Smooth muscle cell of the brain vasculature (primary cell): Measurements from ENCODE around the gene MAPKAP1.

Source experiments
- DNase-seq: peaks from one replicate; pipeline ENCODE4 v3.0.0-alpha.2; 2012; ENCODE audit warnings: low read depth, low spot score

Gene MAPKAP1

DNA sequence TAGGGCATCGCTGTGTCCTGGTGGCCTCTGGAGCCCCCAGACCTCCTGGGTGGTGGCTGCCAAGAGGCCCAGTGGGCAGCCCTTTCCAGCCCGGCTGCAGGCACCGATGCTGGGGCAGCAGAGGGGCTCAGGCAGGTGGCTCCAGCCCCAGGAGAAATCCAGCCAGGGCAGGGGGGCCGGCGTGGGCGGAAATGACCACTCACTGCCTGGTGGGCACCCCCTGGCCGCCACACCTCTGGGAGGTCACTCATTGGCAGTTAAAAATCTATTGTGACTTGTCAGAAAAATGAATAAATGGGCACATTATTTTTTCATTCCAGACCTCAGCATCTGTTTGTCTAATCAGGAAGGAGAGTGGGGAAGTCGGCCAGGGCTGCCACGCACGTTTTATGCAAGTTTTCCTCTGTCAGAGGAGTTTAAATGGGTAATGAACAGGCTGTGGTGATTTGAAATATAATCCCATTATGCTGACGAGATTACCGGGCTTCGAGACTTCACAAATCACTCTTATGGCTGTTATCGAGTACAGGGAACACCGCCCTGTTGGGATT is 273.5 kb downstream of the MAPKAP1 start:
- no peak for DNase-seq

DNA sequence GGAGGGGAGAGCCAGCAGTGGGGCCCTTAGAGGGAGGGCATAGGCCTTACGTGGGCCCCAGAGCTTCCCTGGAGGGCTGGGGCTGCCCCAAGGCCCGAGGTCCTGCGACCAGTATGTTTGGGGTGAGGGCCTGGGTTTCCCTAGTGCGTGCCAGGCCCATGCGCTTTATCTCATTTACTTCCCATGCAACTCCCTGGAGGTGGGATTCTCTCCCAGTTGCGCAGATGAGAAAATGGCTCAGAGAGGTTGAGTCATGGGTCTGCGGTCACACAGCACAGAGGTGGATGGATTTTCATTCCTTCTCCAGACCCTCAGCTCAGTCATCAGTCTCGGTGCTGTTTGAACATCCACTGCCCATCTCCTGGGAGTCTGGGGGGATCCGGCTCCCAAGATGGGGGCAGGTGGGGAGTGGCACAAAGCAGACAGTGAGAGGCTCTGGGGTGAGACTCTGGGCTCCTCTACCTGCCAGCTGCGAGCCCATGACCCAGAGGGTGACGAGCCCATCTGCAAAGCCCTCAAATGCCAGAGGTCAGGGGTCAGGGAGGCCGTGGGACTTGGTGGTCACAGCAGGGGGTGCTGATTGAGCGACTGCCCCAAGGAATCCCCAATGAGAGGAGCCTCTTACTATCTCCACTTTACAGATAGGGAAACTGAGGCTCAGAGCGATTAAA is 274.2 kb downstream of the MAPKAP1 start:
- no peak for DNase-seq

GRCh38 chr9:125431741-125432271 is 275.2 kb downstream of the MAPKAP1 start:
- DNase-seq, result no peak

GRCh38 chr9:125431012-125431305 is 276.0 kb downstream of the MAPKAP1 start:
- DNase-seq, result no peak

DNA sequence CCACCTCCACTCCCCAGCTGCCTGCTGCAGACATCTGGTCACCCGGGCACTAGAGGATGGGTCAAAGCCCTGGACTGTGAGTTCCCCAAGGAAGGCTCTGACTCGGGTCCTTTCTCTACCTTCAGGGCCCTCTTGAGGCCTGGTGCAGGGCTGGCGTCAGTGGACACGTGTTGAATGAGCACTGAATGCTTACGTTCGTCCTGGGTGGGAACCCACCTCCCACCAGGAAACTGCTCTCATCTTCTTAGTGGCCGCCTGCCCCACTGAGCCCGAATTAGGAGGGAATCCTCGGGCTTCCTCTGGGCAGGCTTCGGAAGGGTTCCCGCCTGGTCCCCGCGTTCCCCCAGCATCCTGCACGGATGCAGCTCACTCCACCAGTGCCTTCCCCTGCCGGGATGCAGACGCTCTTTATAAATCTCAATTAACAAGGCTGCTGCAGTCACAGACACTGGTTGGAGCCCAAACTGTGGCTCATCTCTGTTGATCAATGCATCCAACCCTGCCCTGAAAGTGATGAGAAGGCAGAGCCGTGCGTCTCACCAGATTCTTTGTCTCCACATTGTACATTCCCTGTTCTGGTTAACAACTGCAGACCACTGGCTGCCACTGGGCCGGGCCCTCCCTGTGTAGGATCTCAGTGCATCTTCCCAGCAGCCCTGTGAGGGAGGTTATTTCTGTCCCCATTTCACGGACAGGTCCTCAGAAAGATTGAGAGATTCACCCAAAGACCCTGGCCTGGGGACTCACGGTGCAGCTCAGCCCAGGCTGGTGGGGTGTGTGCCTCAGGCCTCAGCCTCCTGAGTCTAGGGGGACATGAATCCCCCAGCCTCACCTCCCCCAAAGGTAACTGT is 276.6 kb downstream of the MAPKAP1 start:
- DNase-seq, result no peak

DNA sequence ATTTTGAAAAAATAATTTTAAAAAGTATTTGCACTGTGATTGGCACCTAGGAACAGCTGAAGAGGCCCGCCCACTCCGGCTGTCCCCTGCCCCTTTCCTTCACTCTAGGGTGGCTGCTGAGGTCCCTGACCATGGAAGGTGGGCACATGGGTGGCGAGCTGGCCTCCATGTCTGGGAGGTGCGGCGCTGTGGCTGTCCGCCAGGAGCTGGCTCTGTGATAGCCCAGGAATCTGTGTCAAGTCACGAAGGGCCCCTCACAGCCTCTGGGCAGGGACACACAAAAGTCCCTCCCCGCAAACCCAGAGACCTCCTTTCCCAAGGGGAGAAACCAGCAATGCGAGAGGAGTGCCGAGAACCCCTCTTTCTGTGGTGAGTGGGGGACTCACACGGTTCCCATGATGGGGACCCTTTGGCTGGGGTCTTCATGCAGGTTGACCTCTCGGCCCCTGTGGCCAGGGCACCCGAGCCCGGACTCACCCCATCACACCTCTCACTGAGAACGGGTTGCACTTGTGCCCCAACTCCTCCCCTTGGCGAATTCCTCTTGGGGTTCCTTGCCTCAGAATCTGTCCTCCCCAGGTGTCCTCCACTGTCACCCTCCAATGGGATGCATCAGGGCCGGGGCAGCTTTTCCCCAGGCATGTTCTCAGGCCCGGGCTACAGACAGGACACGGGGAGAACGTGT is 277.4 kb downstream of the MAPKAP1 start:
- DNase-seq, result no peak

DNA sequence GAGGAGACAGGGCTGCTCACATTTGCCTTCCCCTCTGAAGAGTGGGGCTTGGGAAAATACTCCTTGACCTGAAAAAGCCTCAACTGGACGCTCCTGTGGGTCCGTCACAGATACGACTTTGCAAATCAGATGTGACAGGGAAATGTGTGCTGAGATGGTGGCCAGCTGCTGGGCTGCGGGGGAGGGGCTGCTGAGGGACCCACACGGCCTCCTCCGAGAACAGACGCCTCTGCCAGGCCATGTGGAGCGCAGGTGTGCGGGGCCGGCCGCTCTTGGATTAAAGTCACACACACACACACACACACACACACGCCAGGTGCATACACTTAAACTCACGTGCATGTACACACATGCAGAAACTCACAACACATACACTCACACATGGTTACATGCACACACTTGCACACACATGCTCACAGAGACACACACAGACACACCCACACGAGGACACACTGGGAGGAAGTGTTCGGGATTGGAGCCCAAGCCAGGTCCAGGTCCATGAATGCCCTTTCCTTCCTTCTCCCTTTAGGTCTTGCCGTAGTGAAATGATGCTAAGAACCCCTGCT is 278.0 kb downstream of the MAPKAP1 start:
- DNase-seq, result no peak

DNA sequence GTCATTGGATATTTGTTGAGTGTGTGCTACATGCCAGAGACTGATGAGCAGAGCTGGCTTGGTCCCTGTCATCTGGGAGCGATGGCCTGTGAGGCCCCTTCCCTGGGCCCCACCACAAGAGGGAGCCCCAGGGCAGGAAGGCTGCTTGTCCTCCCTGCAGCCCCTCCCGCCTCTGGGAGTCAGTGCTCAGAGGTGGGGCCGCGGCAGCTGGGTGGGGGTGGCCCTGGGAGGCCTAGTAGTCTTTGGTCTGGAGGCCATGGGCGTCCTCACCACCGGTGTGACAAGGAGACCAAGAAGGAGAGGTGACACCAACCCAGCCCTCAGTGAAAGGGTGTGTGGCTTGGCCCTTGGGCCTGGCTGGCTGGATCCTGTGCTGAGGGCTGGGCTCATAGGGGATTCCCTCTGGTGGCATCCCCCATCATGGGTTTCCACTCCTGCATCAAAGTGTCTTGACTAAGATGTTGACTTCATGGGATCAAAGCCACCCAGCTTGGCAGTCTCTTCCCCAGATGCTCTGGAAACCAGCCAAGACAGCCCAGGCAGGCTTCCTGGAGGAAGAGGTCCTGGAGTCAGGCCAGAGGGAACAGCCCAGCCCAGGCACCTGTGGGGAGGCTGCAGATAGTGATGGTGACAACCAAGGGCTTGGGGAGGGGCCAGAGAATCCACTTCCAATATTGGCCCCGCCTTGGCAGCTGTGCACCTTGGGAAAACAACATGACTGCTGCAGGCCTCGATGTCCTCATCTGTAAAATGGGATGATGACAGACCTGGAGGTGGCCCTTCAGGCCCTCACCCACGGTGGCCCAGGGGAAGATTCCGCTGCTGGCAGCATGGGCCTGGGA is 278.7 kb downstream of the MAPKAP1 start:
- no peak for DNase-seq

DNA sequence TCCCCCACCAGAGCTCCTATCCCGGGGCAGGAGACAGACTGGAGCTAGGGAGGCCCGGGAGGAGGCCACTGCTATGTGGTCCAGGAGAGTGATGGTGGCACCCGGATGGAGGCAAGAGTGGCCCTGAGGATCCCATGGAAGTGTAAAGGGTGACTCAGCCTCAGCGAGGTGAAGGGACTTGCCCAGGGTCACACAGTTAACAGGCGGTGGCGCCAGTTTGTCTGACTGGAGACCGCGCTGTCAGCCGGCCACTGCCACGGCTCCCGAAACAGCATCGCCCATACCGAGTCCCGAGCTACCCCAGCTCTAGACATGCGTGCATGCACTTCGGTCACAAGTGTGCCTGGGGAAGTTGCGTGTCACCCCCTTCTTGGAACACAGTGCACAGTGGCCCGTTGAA is 279.5 kb downstream of the MAPKAP1 start:
- DNase-seq, result no peak

DNA sequence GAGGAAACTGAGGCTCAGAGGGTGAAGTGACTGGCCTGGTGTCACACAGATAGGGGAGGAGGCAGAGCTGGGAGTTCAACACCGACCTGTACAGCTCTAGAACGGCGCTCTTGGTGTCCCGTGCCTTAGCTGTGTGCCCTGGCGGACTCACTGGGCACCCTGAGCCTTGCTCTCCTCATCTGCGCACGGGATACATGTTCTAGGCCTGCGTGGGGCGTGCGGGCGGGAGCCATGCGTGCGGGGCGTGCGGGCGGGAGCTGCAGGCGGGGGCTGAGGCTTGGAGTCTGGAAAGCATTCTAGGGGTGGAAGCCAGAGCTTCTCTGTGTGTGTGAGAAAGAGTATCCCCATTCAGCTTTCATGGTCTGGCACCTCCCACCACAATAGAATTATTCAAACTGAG is 280.1 kb downstream of the MAPKAP1 start:
- no peak for DNase-seq

- no peak for DNase-seq
These were observed 281.0 kb downstream of the MAPKAP1 start for GRCh38 chr9:125425901-125426515.

- DNase-seq, result no peak
These were observed 281.7 kb downstream of the MAPKAP1 start for GRCh38 chr9:125425170-125425897.

DNA sequence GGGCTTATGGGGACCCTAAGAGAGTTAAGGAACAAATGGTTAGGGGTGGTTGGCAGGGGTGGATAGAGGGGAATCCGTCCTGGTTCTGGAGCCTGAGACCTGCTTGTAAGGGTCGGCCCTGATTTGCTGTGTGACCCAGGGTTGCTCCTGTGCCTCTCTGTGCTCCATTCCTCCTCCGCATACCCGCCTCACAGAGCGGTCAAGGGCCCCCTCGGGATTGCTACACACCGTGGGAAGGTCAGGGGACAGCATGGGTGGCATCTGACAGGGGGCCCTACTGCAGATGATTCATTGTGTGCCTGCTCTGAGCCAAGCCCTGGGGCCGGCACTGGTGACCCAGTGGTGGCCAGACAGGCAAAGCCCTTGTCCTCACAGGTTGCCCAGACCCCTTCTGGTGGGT is 283.0 kb downstream of the MAPKAP1 start:
- no peak for DNase-seq

- no peak for DNase-seq
These were observed 284.2 kb downstream of the MAPKAP1 start for GRCh38 chr9:125422853-125423252.

DNA sequence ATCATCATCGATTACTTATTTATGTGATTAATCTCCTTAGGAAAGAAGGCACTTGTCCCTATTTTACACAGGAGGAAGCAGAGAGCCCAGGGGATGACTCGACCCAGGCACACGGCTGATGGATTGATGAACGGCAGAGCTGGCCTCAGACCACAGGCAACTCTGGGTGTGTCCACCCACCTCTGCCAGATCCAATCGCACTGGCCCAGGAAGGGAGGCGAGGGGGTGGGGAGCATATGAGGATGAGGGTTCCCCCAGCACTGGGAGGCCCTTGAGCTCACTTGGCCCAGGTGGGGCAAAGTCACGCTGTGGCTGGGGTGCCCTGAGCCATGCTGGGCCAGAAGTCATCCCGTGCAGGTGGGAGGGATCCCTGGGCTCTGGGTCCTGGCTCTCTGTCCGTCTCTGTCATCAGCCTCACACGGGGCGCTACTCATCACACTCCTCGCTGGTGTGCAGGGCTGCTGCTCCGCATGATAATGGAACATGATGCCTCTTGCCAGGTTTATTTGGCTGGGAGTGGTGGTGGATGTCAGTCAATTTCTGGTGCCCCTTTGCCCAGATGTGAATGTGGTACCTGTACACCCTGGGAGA is 285.3 kb downstream of the MAPKAP1 start:
- DNase-seq, result no peak

- no peak for DNase-seq
These were observed 285.8 kb downstream of the MAPKAP1 start for GRCh38 chr9:125421166-125421565.

DNA sequence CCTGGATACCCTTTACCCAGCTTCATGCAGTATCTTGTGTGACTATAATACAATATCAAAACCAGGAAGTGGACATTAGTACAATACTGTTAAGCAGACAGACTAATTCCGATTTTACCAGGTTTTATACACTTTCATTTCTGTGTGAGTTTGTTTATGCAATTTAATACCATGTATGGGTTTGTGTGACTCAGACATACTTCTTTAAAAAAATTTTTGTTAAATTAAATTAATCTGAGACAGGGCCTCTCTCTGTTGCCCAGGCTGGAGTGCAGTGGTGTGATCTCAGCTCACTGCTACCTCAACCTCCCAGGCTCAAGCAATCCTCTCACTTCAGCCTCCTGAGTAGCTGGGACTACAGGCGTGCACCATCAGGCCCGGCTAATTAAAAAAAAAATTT is 288.6 kb downstream of the MAPKAP1 start:
- DNase-seq, result no peak

GRCh38 chr9:125416517-125416916 is 290.5 kb downstream of the MAPKAP1 start:
- no peak for DNase-seq
